Stimulated activated CD8-positive, alpha-beta memory T cell treated with anti-CD3 and anti-CD28 coated beads, Interleukin-12 subunit alpha, Interleukin-12 subunit beta, amount 100 ng/mL, for 4 hours (primary cell): ENCODE measurements around the gene TSPAN8.
"Not testable (repeated sequence)": the region's sequence is repeated elsewhere in the genome, so short reads cannot be mapped to it uniquely, and the experiment has no call there.

Experiments
- DNase-seq: peaks from one replicate; pipeline ENCODE4 v3.0.0-alpha.2; 2020; ENCODE audit warnings: low read depth

Gene TSPAN8

GRCh38 chr12:71125949-71126348, 31.9 kb downstream of the TSPAN8 start:
- DNase-seq, result no peak

- DNase-seq, result no peak
Measured at GRCh38 chr12:71125515-71125914, 32.3 kb downstream of the TSPAN8 start.

- DNase-seq, result no peak
Measured at GRCh38 chr12:71124835-71125460, 32.9 kb downstream of the TSPAN8 start.

GRCh38 chr12:71113148-71113547, 44.7 kb downstream of the TSPAN8 start:
- not testable (repeated sequence) for DNase-seq

GRCh38 chr12:71109834-71110233, 48.0 kb downstream of the TSPAN8 start:
- DNase-seq, result no peak

- no peak for DNase-seq
Measured at GRCh38 chr12:71108355-71108754, 49.4 kb downstream of the TSPAN8 start.

GRCh38 chr12:71107936-71108335, 49.9 kb downstream of the TSPAN8 start:
- no peak for DNase-seq

GRCh38 chr12:71105956-71106355, 51.8 kb downstream of the TSPAN8 start:
- DNase-seq, result no peak

- no peak for DNase-seq
Measured at GRCh38 chr12:71092290-71092689, 65.5 kb downstream of the TSPAN8 start.

- no peak for DNase-seq
Measured at GRCh38 chr12:71090971-71091370, 66.8 kb downstream of the TSPAN8 start.

- no peak for DNase-seq
Measured at GRCh38 chr12:71085575-71085974, 72.2 kb downstream of the TSPAN8 start.

- no peak for DNase-seq
Measured at GRCh38 chr12:71075743-71076142, 82.1 kb downstream of the TSPAN8 start.
